Putamen (tissue), 1 donor: ENCODE results near the gene ZNF24.

ENCODE experiments used
- DNase-seq: peaks from one replicate; pipeline ENCODE4 v3.0.0-alpha.2; 2016; ENCODE audit warnings: low spot score

The ZNF24 gene

DNA sequence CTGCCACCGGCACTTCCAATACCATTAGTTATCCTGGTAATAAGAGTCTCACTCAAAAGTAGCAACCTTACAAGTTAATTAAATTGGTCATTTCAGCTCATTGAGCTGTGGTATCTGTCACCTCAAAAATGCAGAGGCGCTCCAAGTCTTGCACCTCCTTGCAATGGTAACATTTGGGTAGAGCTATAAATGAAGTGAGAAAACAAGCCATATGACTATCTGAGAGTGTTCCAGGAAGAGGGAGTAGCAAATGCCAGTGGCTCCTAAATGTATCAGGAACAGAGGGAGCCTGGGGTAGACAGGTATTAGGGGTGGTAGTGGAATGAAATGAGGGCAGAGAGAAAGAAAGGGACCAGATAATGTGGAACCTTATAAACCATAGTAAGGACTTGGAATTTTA lies 48.2 kb downstream of the ZNF24 start:
- DNase-seq: no peak

DNA sequence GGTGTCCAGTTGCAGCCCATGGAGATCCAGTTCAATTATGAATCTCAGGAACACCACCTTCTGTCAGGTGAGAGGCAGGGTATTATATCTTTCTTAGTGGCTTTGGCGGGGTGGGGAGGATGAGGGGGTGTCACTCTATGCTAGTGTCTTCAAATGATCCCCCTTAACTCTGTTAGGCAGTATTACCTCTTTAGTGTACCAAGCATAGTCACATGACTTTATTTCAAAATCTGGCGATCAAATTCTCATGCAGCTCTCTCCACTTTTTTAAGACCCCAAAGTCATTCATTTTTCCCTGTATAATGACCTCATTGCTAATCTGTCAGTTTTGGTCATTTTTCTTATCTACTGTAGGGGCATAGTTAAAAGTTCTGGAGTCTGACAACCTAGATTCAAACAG lies 53.1 kb downstream of the ZNF24 start:
- no peak for DNase-seq

DNA sequence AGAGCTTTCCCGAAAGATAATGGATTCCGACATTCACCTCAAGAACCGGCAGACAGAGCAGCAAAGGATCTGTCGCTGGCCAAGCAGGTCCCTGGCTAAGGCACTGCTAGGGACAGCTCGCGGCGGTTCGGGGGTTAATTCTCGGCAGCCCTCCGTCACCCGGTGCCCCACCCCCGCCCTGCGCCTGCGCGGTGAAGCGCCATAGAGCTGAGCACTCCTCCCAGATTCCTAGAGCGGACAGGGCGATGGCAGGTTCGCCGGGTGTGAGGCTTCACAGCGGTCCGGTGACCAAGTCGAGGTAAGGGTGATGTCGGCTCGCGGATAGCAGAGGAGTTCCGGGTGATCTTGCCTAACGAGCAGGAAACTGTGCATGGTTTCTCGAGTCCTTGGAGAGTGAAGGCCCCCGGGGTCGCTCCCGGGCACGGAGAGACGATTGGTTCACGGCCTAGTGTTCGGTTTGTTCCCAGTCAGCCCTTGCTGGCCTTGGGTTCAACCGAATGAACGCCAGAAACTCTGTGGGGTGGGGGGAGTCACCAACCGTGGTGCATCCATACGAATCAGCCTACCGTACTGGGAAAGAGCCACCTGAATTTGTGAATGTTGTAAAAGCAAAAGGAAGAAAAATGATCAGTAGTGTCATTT lies 54.0 kb downstream of the ZNF24 start, which contains the start of gene ZSCAN30:
Gene ZSCAN30, minus strand, starts transcription at position 136 of the 642 bp plus-strand sequence. CDS start 25,877 bp downstream, outside the sequence.
- DNase-seq: peak; percentile 95

DNA sequence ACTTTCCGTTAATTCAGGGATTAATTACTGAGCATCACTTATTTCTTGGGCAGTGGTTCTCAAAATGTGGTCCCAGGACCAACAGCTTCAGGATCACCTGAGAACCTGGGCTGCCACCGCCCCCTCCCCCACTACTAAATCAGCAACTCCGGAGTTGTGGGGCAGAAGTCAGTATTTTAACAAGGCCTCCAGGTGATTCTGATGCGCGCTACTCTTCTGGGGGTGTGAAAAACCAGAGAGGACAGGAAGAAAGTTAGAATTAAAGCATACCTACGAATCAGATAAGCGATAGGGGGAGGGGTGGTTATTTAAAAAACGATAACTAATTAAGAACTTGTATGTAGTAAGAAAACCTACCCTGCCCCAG lies 54.5 kb downstream of the ZNF24 start:
- no peak for DNase-seq

DNA sequence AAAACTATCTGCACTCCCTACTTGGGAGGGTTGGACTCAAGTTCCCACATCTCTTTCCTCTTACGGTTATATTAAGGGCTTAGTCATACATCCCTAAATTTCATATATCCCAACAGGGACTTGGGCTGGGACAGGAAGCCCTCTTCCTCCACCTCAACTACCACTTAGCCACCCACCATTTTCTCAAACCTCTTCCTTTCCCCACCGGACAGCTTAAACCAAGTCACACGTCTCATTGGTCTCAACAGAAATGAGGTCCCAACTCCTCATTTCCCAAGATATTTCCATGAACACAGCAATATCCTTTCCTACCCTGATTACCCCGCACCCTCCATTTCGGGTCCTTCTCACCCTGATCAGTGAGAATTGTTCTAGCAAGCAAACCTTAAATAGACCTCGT lies 54.9 kb downstream of the ZNF24 start:
- no peak for DNase-seq

DNA sequence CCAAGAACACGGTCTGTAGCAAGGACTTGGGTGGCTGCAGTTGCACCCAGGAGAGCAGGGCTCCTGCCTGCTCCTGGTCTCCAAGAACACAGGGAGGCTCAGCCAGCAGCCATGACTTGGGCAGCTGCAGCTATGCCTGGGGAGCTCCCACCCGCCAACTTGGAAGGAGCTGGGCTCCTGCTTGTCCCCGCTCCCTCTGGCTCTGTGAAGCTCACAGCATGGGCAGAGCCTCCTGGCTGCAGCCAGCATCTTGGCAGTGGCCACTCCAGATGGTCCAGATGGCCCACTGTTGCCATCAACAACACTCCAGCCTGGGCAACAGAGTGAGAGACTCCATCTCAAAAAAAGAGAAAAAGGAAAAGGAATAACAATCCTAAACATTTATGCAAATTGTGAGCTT lies 59.4 kb downstream of the ZNF24 start:
- DNase-seq: no peak

DNA sequence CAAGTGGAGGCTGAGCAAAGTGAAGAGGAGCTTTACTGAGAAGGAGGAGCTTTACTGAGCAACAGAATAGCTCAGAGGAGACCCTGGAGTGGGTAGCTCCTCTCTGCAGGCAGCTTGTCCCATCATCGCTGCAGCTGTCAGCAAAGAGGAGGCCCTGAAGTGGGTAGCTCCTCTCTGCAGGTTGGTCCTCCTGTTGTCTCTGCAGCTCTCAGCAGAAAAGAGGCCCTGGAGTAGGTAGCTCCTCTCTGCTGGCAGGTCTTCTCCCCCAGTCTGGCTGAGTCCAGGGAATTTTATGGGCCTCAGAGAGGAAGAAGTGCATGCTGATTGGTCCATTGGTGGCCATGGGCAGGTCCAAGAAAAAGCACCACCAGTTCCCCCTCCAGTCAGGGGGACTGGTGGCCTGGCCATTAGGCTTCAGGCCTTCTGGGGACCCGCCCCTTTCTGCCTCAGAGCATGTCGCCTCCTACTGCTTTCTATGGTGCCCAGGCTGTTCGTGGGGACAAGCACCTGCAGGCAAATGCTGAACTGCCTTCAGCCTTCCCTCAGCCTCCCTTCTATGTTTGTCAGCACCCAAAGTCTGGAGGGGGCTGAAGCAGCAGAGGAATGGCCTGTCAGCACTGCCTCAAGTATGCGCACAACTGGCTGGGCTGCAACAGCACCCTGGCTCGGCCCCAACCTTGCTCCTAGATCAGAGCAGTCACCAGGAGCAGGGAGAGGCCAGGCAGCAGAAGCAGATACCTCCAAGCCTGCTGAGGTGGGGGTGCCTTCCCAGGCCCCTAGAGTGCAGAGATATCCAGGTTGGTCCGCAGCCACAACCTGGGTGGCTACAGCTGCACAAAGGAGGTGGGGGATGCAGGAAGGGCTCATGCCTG lies 60.1 kb downstream of the ZNF24 start:
- DNase-seq: no peak

DNA sequence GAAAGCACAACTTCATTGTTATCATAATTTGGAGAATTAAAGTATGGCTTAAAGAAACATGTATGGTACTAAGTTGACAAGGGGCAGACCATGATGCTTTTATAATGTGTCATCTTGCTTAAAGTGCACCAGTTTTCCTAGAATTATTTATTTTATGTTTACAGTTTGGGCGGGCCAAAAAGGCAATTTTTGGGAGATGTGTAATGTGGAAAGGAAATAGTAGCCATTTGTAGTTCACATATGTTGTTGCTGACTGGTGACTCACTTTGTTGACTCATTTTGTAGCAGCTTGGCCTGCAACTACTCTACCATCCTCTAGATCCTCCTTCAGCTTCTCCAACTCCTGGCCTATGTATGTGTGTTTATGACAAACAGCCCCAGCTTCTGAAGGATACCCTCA lies 61.9 kb downstream of the ZNF24 start:
- no peak for DNase-seq
